Parathyroid adenoma (tissue), 2 donors: Measurements from ENCODE around the gene RELB.

ENCODE experiments used
- H2AFZ ChIP-seq: fragments of 300-600 bp; sonication (generic); one replicate; pipeline ENCODE4 v1.7.0; 2017; ENCODE audit warnings: antibody characterized with exemption, mild to moderate bottlenecking
- H3K27ac ChIP-seq: fragments of 300-600 bp; sonication (generic); one replicate; pipeline ENCODE4 v1.7.0; 2017
- H3K27me3 ChIP-seq: fragments of 300-600 bp; sonication (generic); one replicate; pipeline ENCODE4 v1.7.0; 2017; ENCODE audit warnings: low read length; ENCODE audit not compliant: control insufficient read depth, insufficient read depth
- H3K36me3 ChIP-seq: fragments of 300-600 bp; sonication (generic); one replicate; pipeline ENCODE4 v1.7.0; 2017; ENCODE audit warnings: low read length; ENCODE audit not compliant: control insufficient read depth, insufficient read depth
- H3K4me1 ChIP-seq: fragments of 300-600 bp; sonication (generic); one replicate; pipeline ENCODE4 v1.7.0; 2017; ENCODE audit warnings: control low read depth
- H3K4me2 ChIP-seq: fragments of 300-600 bp; sonication (generic); one replicate; pipeline ENCODE4 v1.7.0; 2017; ENCODE audit warnings: low read length
- H3K4me3 ChIP-seq: fragments of 300-600 bp; sonication (generic); one replicate; pipeline ENCODE4 v1.7.0; 2017; ENCODE audit warnings: low read depth, low read length
- H3K79me2 ChIP-seq: fragments of 300-600 bp; sonication (generic); one replicate; pipeline ENCODE4 v1.7.0; 2017; ENCODE audit warnings: control low read depth
- H3K9ac ChIP-seq: fragments of 300-600 bp; sonication (generic); one replicate; pipeline ENCODE4 v1.7.0; 2017; ENCODE audit warnings: mild to moderate bottlenecking
- H3K9me3 ChIP-seq: fragments of 300-600 bp; sonication (generic); one replicate; pipeline ENCODE4 v1.7.0; 2017; ENCODE audit warnings: low read length; ENCODE audit not compliant: control insufficient read depth
- TF ChIP-seq, protein P1 (sequence below): fragments of 300-600 bp; sonication (generic); IDR thresholded peaks from one replicate; pipeline ENCODE4 v1.7.0; 2017; ENCODE audit warnings: antibody characterized with exemption, mild to moderate bottlenecking
- donor health status: primary hyperparathyroidism.

RELB gene

DNA sequence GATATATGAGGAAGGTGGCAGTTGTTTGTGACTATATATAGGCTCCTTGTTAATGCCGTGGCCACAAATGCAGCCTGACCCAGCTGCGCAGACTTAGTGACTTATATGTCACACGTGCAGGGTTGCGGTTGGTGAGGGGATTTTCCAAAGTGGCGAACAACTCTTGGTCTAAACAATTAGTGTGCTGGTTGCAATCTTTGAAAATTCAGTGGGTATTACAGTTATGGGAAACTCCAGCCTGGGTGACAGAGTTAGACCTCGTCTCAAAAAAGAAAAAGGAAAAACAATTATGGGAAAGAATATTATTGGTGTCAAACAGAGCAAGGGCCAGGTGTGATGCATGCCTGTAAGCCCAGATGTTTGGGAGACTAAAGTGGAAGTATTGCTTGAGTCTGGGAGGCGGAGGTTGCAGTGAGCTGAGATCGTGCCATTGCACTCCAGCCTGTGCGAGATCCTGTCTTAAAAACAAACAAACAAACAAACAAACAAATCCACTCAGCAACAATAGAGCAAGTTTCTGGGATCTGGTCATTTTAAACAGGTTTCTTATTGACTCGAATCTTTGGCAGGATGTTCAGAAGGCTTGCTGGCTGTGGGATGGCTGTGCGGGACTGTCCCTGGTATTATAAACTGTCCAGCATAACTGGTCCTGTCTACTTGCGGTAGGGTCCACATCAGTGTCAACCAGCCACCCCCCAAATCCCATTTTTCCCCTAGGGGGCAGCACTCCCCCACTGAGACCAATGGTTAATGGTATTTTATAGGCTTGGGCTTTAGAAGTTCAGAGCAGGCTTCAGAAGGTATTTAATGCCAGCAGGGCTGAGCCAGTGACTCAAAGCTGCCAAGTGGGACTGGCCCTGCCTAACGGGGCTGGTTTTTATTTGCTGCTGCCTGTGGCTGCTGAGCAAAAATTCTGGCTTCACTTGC is 15.4 kb downstream of the RELB start:
- Histone ChIP-seq H3K4me2 (no peak overlapping the region), H3K79me2 (no peaks in the 10 kb centered on the region), H2AFZ (no peak overlapping the region), H3K36me3 (no peaks in the 10 kb centered on the region), H3K9me3 (no peaks in the 10 kb centered on the region), H3K27me3 (no peaks in the 10 kb centered on the region), H3K4me3 (no peak overlapping the region), H3K27ac (no peak overlapping the region), H3K9ac (no peak overlapping the region), H3K4me1 (no peaks in the 10 kb centered on the region)
- TF ChIP-seq, protein P1, sequence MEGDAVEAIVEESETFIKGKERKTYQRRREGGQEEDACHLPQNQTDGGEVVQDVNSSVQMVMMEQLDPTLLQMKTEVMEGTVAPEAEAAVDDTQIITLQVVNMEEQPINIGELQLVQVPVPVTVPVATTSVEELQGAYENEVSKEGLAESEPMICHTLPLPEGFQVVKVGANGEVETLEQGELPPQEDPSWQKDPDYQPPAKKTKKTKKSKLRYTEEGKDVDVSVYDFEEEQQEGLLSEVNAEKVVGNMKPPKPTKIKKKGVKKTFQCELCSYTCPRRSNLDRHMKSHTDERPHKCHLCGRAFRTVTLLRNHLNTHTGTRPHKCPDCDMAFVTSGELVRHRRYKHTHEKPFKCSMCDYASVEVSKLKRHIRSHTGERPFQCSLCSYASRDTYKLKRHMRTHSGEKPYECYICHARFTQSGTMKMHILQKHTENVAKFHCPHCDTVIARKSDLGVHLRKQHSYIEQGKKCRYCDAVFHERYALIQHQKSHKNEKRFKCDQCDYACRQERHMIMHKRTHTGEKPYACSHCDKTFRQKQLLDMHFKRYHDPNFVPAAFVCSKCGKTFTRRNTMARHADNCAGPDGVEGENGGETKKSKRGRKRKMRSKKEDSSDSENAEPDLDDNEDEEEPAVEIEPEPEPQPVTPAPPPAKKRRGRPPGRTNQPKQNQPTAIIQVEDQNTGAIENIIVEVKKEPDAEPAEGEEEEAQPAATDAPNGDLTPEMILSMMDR: peak; percentile 64

DNA sequence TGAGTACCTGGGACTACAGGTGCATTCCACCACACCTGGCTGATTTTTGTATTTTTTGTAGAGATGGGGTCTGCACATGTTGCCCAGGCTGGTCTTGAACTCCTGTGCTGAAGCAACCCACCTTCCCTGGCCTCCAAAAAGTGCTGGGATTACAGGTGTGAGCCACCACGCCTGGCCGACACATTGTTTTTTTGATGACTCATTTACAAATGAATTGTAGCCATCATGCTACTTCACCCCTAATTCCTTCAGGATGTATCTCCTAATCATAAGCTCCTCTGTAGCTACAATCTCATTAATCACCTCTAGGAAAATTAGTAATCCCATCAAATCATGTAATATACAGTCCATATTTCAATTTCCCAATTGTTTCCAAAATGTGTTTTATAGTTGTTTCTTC is 17.9 kb downstream of the RELB start:
- H3K36me3 ChIP-seq: no peaks in the 10 kb centered on the region
- no peaks in the 10 kb centered on the region for H3K9me3 ChIP-seq
- TF ChIP-seq, protein P1: no peak

GRCh38 chr19:45020071-45020470 is 18.8 kb downstream of the RELB start:
- H3K79me2 ChIP-seq: no peaks in the 10 kb centered on the region
- no peaks in the 10 kb centered on the region for H3K9me3 ChIP-seq
- H2AFZ ChIP-seq: no peak overlapping the region
- TF ChIP-seq, protein P1: no peak
- no peaks in the 10 kb centered on the region for H3K36me3 ChIP-seq
- no peak overlapping the region for H3K4me2 ChIP-seq
- no peak overlapping the region for H3K9ac ChIP-seq
- no peaks in the 10 kb centered on the region for H3K27me3 ChIP-seq
- no peak overlapping the region for H3K27ac ChIP-seq
- no peaks in the 10 kb centered on the region for H3K4me1 ChIP-seq
- H3K4me3 ChIP-seq: no peak overlapping the region

More for the DNA sequence above, 17.9 kb downstream of the RELB start:
- Histone ChIP-seq H3K4me2 (no peak overlapping the region), H3K27me3 (no peaks in the 10 kb centered on the region), H3K9ac (no peak overlapping the region), H3K4me3 (no peak overlapping the region), H3K4me1 (no peaks in the 10 kb centered on the region), H3K79me2 (no peaks in the 10 kb centered on the region), H3K27ac (no peak overlapping the region), H2AFZ (no peak overlapping the region)

DNA sequence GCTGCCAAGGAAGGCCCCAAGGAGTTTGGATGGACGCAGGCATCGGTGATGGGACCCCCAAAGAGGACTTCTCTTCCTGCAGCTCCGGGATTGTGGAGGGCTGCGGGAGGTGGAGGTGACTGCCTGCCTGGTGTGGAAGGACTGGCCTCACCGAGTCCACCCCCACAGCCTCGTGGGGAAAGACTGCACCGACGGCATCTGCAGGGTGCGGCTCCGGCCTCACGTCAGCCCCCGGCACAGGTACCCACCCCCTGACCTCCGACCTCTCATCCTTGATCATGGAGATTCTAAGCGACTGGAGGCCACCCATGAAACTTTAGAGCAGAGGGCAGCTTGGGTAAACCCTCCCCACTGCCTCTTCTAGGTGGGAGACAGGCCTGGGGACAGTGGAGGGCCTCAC is 20.7 kb downstream of the RELB start:
- Histone ChIP-seq H2AFZ (no peak overlapping the region), H3K27me3 (no peaks in the 10 kb centered on the region), H3K4me1 (no peaks in the 10 kb centered on the region), H3K36me3 (no peaks in the 10 kb centered on the region), H3K9me3 (no peaks in the 10 kb centered on the region), H3K4me3 (no peak overlapping the region), H3K9ac (no peak overlapping the region), H3K4me2 (no peak overlapping the region), H3K27ac (no peak overlapping the region), H3K79me2 (no peaks in the 10 kb centered on the region)
- TF ChIP-seq, protein P1: no peak

- no peaks in the 10 kb centered on the region for H3K9me3 ChIP-seq
- H2AFZ ChIP-seq: no peak overlapping the region
- H3K4me1 ChIP-seq: no peaks in the 10 kb centered on the region
- no peak overlapping the region for H3K9ac ChIP-seq
- no peaks in the 10 kb centered on the region for H3K79me2 ChIP-seq
- H3K27ac ChIP-seq: no peak overlapping the region
- no peaks in the 10 kb centered on the region for H3K36me3 ChIP-seq
- TF ChIP-seq, protein P1: no peak
- H3K4me2 ChIP-seq: no peak overlapping the region
- H3K27me3 ChIP-seq: no peaks in the 10 kb centered on the region
- H3K4me3 ChIP-seq: no peak overlapping the region
These were observed 21.8 kb downstream of the RELB start for GRCh38 chr19:45023048-45023447.
